Measurements from ENCODE around the gene SREK1IP1.

SREK1IP1 gene

DNA sequence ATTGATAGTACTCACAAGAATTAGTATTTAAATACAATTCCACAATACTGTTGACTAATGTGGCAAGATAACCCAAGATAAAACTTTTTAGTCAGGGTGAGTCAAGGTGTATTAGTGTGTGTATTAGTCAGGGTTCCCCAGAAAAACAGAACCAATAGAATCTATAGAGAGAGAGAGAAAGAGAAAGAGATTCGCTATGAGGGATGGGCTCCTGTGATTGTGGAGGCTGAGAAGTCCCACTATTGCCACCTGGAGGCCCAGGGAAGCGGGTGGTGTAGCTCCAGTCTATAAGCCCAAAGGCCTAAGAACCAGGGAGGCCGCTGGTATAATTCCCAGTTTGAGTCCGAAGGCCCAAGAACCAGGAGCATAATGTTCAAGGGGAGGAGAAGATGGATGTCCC is 88.2 kb downstream of the SREK1IP1 start:
- no peak overlapping the region for H3K27ac ChIP-seq (ENCODE audit: low read length)
- H3K27me3 ChIP-seq (ENCODE audit: low read depth, low read length): no peaks in the 10 kb centered on the region
- H3K36me3 ChIP-seq (ENCODE audit: control insufficient read depth in 1 of 2, insufficient read depth in 2 of 2, low read length in 2 of 2): no peaks in the 10 kb centered on the region
- no peaks in the 10 kb centered on the region for H3K9me3 ChIP-seq (ENCODE audit: control insufficient read depth in 1 of 2, low read length in 2 of 2)
- no peaks in the 10 kb centered on the region for H3K4me1 ChIP-seq (ENCODE audit: control insufficient read depth in 1 of 2, insufficient read depth in 2 of 2, low read length in 2 of 2)
- H3K4me3 ChIP-seq (ENCODE audit: low read depth in 1 of 2, low read length in 2 of 2): no peak overlapping the region

DNA sequence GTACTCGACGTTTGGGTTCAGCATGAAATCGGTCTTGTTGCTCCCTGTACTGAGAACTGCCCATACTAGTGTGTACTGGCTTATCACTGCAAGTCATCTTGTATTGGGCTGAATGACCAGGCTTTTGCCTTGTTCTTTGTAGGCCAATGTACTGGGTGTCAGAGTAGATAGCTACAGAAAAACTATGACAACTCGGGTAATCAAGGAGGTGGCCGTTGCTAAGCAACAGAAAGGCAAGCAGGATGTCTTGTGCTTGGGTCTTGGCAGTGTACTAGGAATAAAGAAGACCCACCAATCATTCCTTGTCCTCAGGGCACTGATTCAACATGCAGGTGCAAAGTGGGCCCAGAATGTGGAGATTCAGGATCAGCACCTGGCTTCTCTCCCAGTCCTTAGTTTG is 90.1 kb downstream of the SREK1IP1 start:
- Histone ChIP-seq H3K4me3 (ENCODE audit: low read depth in 1 of 2, low read length in 2 of 2) (no peak overlapping the region), H3K36me3 (ENCODE audit: control insufficient read depth in 1 of 2, insufficient read depth in 2 of 2, low read length in 2 of 2) (no peaks in the 10 kb centered on the region), H3K27ac (ENCODE audit: low read length) (no peak overlapping the region), H3K27me3 (ENCODE audit: low read depth, low read length) (no peaks in the 10 kb centered on the region), H3K4me1 (ENCODE audit: control insufficient read depth in 1 of 2, insufficient read depth in 2 of 2, low read length in 2 of 2) (no peaks in the 10 kb centered on the region), H3K9me3 (ENCODE audit: control insufficient read depth in 1 of 2, low read length in 2 of 2) (no peaks in the 10 kb centered on the region)

DNA sequence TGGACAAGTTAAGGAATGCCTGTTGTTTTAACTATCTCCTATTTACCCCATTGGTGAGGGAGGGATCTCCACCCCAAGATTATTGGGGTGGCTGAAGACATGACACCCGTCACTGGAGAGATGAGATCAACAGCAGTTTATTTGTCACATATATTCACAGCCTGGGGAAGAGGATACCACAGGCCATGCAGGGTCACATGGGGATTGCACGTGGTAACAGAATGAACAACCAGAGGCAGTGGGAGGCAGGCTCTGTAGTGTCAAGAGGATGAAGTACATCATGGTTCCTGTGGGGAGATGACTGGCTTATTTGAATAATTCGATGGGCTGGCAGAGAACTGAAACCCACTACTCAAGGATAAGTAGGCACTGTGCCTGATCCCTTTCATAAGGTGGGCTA is 96.8 kb downstream of the SREK1IP1 start:
- Histone ChIP-seq H3K27me3 (ENCODE audit: low read depth, low read length) (no peaks in the 10 kb centered on the region), H3K9me3 (ENCODE audit: control insufficient read depth in 1 of 2, low read length in 2 of 2) (no peaks in the 10 kb centered on the region), H3K27ac (ENCODE audit: low read length) (no peak overlapping the region), H3K4me1 (ENCODE audit: control insufficient read depth in 1 of 2, insufficient read depth in 2 of 2, low read length in 2 of 2) (no peaks in the 10 kb centered on the region), H3K4me3 (ENCODE audit: low read depth in 1 of 2, low read length in 2 of 2) (no peak overlapping the region), H3K36me3 (ENCODE audit: control insufficient read depth in 1 of 2, insufficient read depth in 2 of 2, low read length in 2 of 2) (no peaks in the 10 kb centered on the region)

DNA sequence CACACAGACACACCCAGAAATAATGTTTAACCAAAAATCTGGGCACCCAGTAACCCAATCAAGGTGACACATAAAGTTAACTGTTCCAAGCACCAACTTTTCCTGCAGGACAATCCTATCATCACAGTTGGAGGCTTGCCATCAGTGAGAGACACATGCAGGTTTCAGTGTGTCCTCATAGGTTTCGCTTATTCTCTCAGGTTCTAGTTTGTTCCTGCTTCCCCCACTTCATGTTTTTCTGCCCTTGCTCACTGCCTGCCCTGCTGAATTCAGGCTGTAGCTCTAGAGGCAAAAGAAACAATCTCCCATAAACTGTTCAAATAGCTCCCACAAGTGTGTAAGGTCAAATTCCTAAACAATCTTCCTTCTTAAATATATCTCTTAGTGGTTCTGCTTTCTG is 98.2 kb downstream of the SREK1IP1 start:
- no peak overlapping the region for H3K27ac ChIP-seq (ENCODE audit: low read length)
- no peaks in the 10 kb centered on the region for H3K36me3 ChIP-seq (ENCODE audit: control insufficient read depth in 1 of 2, insufficient read depth in 2 of 2, low read length in 2 of 2)
- H3K4me3 ChIP-seq (ENCODE audit: low read depth in 1 of 2, low read length in 2 of 2): no peak overlapping the region
- H3K4me1 ChIP-seq (ENCODE audit: control insufficient read depth in 1 of 2, insufficient read depth in 2 of 2, low read length in 2 of 2): no peaks in the 10 kb centered on the region
- H3K27me3 ChIP-seq (ENCODE audit: low read depth, low read length): no peaks in the 10 kb centered on the region
- no peaks in the 10 kb centered on the region for H3K9me3 ChIP-seq (ENCODE audit: control insufficient read depth in 1 of 2, low read length in 2 of 2)
